ENCODE results near the gene NCBP3.

Gene NCBP3

GRCh38 chr17:3845621-3846436 lies at the start of gene NCBP3:
NCBP3 (minus strand) TSS chr17:3846246; CDS start chr17:3846223, 23 bp downstream.
- peak; percentile 91 for DNase-seq

- DNase-seq: no peak
These were observed 49.3 kb upstream of the NCBP3 start for GRCh38 chr17:3895354-3895753.

- DNase-seq: no peak
These were observed 48.9 kb upstream of the NCBP3 start for GRCh38 chr17:3894911-3895343.

- no peak for DNase-seq
These were observed 48.1 kb upstream of the NCBP3 start for GRCh38 chr17:3894188-3894587.

GRCh38 chr17:3893720-3894116 lies 47.7 kb upstream of the NCBP3 start:
- no peak for DNase-seq

- DNase-seq: peak; percentile 87
These were observed 47.1 kb upstream of the NCBP3 start, which contains the start of gene CAMKK1 for GRCh38 chr17:3893003-3893719. CAMKK1 (minus strand) TSS chr17:3893053; CDS start chr17:3885687, 7,366 bp downstream.

- peak; percentile 71 for DNase-seq
These were observed 46.3 kb upstream of the NCBP3 start for GRCh38 chr17:3892095-3892998.

GRCh38 chr17:3891626-3892094 lies 45.6 kb upstream of the NCBP3 start:
- DNase-seq: no peak

- DNase-seq: no peak
These were observed 44.8 kb upstream of the NCBP3 start for GRCh38 chr17:3890878-3891219.

- peak; percentile 32 for DNase-seq
These were observed 44.2 kb upstream of the NCBP3 start for GRCh38 chr17:3890082-3890877.

- no peak for DNase-seq
These were observed 43.4 kb upstream of the NCBP3 start for GRCh38 chr17:3889325-3890012.

GRCh38 chr17:3888343-3889171 lies 42.5 kb upstream of the NCBP3 start:
- DNase-seq: no peak

GRCh38 chr17:3887804-3888203 lies 41.8 kb upstream of the NCBP3 start:
- no peak for DNase-seq

GRCh38 chr17:3887394-3887793 lies 41.3 kb upstream of the NCBP3 start:
- DNase-seq: no peak

GRCh38 chr17:3886776-3887175 lies 40.7 kb upstream of the NCBP3 start:
- DNase-seq: no peak

- no peak for DNase-seq
These were observed 39.9 kb upstream of the NCBP3 start for GRCh38 chr17:3885970-3886369.

- DNase-seq: no peak
These were observed 39.2 kb upstream of the NCBP3 start for GRCh38 chr17:3885271-3885670.

- DNase-seq: no peak
These were observed 38.1 kb upstream of the NCBP3 start for GRCh38 chr17:3884188-3884587.

- no peak for DNase-seq
These were observed 36.2 kb upstream of the NCBP3 start for GRCh38 chr17:3882276-3882675.

GRCh38 chr17:3880983-3881382 lies 34.9 kb upstream of the NCBP3 start:
- DNase-seq: no peak
